Transverse colon (tissue), 4 donors: ENCODE data around the gene AKAP6.

Experiments used
- CTCF ChIP-seq, 5 experiments: fragments of 200-600 bp in 3 of 5; fragments of 450-650 bp in 2 of 5; sonication (generic) in 3 of 5; IDR thresholded peaks; 1 replicate in 2 of 5; 2 replicates in 3 of 5; pipeline ENCODE4 v1.5.1; 2016 to 2017; ENCODE audit warnings: antibody characterized with exemption in 5 of 5, inconsistent platforms in 3 of 5, mild to moderate bottlenecking in 2 of 5, moderate library complexity in 1 of 5
- EP300 ChIP-seq: sonication (generic); formaldehyde crosslinking; IDR thresholded peaks from one replicate; pipeline ENCODE4 v1.6.1; 2017; ENCODE audit warnings: antibody characterized with exemption, low read depth
- POLR2A ChIP-seq: fragments of 450-650 bp; IDR thresholded peaks from one replicate; pipeline ENCODE4 v1.6.1; 2016; ENCODE audit warnings: antibody characterized with exemption, mild to moderate bottlenecking, moderate library complexity
- POLR2AphosphoS5 ChIP-seq, 3 donors: sonication (generic); formaldehyde crosslinking; IDR thresholded peaks; one replicate each; pipeline ENCODE4 v1.6.1; 2016; ENCODE audit warnings: antibody characterized with exemption in 3 of 3

- TF ChIP-seq CTCF (IDR thresholded peaks at IDR 0.05), result no peak
- no peak for TF ChIP-seq POLR2A
- TF ChIP-seq EP300, result no peak
- no peak for TF ChIP-seq POLR2AphosphoS5 (IDR thresholded peaks at IDR 0.05)
Observed at GRCh38 chr14:32756173-32756572, 427.1 kb downstream of the AKAP6 start.
